Erythroblast (primary cell): ENCODE measurements around the gene PLCL1.

Experiments
- GATA1 ChIP-seq: IDR thresholded peaks from 2 replicates; pipeline ENCODE4 v1.6.1; 2011; ENCODE audit warnings: low read depth, mild to moderate bottlenecking, control low read depth, low read length, moderate library complexity
- POLR2A ChIP-seq: IDR thresholded peaks from 2 replicates; pipeline ENCODE4 v1.6.1; 2011; ENCODE audit warnings: mild to moderate bottlenecking, low read length

GRCh38 chr2:197870137-197870536 lies 65.7 kb downstream of the PLCL1 start:
- TF ChIP-seq POLR2A = no peak
- TF ChIP-seq GATA1 = no peak
